Measurements from ENCODE around the gene TFRC.

DNA sequence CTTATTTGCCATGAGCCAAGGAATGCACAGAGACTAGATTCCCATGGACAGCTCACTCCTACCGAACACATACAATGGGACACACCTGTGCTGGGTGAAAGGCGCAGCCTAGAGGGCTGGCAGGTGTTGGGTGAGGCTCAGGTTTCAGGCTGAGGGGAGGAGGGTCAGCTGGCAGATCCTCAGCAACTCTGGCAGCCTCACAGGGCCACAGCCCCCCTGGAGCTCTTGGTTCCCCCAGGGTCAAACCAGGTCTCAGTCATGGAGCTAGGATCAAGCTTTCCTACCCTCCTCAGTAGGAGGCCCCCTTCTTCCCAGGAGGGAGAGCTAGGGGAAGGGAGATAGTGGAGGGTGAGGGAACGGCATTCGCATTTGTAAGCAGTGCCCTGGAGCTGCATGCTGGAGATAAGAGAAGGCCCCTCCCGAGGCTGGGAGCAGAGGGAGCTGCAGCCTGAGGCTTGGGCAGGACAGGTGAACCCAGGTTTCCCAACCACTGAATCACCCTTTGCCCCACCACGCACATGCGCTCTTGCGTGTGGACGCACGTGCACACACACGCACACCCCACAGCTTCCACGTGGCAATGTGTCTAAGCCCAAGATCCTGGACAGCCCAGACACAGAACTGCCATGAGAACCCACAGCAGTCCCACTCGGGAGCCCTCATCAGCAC is 26.3 kb upstream of the TFRC start:
- TF ChIP-seq, protein P1, sequence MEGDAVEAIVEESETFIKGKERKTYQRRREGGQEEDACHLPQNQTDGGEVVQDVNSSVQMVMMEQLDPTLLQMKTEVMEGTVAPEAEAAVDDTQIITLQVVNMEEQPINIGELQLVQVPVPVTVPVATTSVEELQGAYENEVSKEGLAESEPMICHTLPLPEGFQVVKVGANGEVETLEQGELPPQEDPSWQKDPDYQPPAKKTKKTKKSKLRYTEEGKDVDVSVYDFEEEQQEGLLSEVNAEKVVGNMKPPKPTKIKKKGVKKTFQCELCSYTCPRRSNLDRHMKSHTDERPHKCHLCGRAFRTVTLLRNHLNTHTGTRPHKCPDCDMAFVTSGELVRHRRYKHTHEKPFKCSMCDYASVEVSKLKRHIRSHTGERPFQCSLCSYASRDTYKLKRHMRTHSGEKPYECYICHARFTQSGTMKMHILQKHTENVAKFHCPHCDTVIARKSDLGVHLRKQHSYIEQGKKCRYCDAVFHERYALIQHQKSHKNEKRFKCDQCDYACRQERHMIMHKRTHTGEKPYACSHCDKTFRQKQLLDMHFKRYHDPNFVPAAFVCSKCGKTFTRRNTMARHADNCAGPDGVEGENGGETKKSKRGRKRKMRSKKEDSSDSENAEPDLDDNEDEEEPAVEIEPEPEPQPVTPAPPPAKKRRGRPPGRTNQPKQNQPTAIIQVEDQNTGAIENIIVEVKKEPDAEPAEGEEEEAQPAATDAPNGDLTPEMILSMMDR (IDR thresholded peaks at IDR 0.05), result no peak
- no peak for TF ChIP-seq POLR2A (IDR thresholded peaks at IDR 0.05)

All from ovary (tissue), 3 donors.